Kidney glomerular epithelial cell (primary cell): ENCODE results near the gene TRIM66.

ENCODE experiments used
- DNase-seq: peaks from one replicate; lab custom pipeline; 2025; lab: John Stamatoyannopoulos, UW

Gene TRIM66

GRCh38 chr11:8656291-8656690, 26.2 kb downstream of the TRIM66 start:
- DNase-seq: no peak

DNA sequence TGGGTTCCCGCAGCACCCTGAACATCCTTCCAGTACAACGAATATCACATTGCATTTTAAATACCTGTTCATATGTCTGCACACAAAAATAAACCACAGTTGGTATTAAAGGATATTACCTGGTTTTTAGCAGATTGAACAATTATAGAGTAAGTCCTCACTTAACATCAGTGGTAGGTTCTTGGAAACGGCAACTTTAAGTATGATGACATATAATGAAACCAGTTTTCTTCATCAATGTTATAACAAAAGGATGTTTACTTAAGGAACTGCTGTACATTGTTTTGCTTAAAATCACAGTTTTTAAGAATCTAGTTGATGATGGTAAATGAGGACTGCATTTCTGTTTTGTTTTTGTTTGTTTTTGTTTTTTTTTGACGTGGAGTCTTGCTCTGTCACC, 28.0 kb downstream of the TRIM66 start:
- no peak for DNase-seq

DNA sequence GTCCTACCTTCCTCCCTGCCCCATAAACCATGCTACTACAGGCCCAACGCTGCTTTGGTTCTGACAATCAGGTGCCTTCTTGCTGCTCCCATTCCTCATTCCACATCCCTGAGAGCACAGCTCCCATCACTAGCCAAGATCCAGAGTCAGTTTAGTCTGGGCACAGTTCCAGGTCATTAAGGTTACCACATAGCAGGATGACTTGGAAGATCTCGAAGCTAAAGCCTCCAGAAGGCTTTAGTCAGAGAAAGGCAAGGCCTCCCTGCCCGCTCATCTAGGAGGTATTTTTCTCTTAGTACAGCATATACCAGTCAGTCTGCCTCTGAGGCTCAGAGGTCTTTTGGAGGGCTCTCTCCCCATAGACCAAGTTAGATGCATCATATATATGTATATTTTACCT, 30.3 kb downstream of the TRIM66 start:
- DNase-seq: peak; percentile 61

GRCh38 chr11:8650401-8650990, 32.0 kb downstream of the TRIM66 start:
- no peak for DNase-seq

GRCh38 chr11:8649361-8649760, 33.1 kb downstream of the TRIM66 start:
- DNase-seq: no peak

GRCh38 chr11:8646873-8647272, 35.6 kb downstream of the TRIM66 start:
- no peak for DNase-seq

DNA sequence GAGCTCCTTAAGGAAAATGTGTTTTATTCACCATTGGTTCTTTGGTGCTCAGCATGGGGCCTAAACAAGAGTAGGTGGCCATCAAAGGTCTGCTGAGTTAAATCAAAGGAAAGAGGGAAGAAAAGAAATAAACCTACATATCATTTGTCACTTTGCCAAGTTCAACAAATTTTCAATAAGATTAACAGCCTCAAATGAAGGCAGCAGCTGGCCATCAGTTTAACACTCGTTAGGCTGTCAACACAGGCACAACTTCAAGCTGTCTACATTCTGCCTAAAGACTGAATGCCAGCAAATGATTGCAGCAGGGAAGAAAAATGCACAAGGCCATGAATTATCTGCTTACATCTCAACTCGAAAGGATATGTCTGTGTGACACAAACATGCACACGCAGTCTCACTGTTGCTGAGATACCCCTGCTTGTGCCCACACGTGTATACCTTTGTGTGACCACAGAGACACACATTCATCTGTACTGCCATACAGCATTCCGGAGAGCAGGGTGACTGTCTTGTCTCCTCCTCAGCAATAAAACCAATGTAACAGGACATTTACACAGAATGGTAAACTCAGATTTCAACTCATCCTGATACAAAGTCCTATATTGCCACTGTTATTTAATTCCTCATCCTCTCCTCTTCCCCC, 40.1 kb downstream of the TRIM66 start:
- DNase-seq: no peak

DNA sequence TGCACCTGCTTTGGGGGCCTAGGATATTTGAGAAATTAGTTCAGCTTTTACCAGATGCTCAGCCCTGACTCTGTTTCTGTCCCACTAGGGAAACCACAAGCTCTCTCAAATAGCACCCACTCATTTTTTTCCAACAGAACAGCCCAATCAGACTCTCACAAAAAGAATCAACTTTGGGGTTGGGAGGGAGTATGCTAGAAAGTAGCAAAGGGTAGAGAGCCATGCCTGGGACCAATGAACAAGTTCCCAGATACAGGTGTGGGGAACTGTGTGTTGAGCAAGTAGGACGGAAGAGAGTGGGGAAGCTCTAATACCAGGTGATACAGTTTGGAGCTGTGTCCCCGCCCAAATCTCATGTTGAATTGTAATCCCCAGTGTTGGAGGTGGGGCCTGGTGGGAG, 41.1 kb downstream of the TRIM66 start:
- DNase-seq: no peak

GRCh38 chr11:8640267-8640906, 42.1 kb downstream of the TRIM66 start:
- no peak for DNase-seq

DNA sequence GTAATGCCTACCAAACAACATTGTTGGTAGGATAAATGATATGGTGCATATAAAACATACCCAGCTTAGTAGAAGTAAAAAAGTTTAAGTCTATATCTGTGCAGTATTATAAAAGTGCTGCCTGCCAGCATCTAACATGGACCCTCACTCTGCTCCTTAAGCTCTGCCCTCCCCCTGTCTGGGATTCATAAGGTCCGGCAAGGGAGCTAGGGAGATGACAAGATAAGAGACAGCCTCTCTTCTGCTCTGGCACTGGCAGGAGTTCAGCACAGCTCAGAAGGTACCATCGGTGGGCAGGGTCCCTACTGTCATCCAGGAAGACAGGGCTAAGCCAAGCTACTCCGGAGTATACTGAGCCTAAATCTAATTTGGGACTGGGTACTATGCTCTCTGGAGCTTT, 42.8 kb downstream of the TRIM66 start:
- DNase-seq: no peak

DNA sequence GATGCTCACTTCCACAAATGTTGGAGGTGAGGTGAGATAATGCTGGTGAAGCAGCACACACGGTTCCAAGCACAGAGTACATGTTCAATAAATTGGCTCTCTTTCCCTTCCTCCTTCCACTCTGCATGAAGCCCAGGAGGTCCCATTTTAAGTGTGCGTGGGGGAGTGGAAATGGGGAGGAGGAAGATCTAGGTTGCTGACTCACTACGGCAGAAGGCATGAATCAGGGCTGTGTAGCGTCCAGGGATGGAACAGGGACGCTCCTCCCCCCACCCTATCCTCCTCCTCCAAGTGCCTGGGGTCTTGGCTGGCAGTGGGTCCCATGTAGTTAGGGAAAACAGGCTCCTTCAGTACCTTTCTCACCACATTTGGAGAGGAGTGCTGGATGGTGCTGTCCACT, 44.2 kb downstream of the TRIM66 start:
- DNase-seq: no peak

- DNase-seq: no peak
These were observed 46.3 kb downstream of the TRIM66 start for GRCh38 chr11:8636127-8636526.

DNA sequence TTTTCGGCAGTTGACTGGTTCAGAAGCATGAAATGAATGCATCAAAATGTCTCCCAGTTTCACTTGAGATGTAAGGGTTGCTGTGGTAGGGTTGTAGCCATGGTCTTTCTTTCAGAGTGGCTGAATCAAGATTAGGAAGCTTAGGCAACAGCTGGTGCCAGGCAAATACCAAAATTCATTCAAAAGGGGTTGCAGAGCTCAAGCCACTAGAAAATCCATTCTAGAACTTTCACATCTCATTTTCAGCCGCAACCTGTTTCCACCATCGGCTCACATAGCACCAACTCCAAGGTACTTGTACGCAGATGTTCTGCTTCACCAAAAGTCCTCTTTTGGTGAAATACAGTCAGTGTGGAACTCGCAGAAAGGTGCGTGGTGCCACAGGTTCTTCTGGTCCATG, 48.0 kb downstream of the TRIM66 start:
- no peak for DNase-seq

DNA sequence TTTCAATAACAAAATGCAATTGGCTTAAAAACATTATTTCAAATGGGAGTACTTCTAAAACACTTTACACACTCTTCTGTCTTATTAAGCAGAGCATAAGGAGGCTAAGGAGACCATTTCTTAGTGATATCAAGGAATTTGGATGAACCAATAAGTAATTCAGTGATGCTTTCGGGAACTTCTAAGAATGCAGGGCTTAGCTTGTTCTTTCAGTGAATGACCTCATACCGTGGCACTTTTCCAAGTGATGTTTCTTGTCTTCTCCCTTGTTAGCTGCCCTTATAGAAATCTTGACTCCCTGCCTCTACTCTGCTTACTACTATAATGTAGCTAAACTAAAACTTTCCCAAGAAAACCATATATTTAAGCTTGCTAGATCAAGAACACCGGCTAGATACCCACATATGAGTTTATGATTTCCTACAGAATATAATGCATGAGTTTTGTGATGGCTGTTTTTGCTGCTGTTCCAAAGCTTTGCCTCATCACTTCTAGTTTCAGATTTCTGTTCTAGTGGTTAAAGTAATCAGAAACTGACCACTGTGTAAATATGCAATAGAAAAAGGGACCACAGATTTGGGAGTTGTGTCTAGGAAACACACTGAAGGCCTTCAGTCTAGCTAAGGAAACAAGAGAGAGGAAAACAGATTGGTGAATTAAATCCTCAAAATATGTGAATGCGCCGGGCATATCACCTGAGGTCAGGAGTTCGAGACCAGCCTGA, 50.9 kb downstream of the TRIM66 start:
- DNase-seq: peak; percentile 64

- DNase-seq: no peak
These were observed 57.8 kb downstream of the TRIM66 start for GRCh38 chr11:8624698-8625097.

DNA sequence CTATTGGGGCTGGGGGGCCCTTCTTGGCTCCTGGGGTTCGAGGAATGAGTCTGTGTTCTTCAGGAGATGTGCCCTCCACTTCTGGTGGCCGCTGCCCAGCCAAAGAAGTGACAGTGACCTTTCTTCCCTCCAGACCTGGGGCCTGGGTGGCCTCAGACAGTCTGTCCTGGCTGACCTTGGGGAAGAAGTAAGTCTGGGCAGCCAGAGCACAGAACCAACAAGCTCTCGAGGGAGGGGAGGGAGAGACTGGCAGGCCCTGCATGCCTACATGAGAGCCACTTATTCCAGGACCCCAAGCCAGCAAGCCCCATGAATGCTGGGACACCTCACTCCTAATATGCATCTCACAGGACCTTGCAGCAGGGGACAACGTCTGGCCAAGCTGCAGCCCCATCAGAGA, 61.3 kb downstream of the TRIM66 start:
- no peak for DNase-seq

GRCh38 chr11:8617063-8617462, 65.4 kb downstream of the TRIM66 start:
- no peak for DNase-seq

DNA sequence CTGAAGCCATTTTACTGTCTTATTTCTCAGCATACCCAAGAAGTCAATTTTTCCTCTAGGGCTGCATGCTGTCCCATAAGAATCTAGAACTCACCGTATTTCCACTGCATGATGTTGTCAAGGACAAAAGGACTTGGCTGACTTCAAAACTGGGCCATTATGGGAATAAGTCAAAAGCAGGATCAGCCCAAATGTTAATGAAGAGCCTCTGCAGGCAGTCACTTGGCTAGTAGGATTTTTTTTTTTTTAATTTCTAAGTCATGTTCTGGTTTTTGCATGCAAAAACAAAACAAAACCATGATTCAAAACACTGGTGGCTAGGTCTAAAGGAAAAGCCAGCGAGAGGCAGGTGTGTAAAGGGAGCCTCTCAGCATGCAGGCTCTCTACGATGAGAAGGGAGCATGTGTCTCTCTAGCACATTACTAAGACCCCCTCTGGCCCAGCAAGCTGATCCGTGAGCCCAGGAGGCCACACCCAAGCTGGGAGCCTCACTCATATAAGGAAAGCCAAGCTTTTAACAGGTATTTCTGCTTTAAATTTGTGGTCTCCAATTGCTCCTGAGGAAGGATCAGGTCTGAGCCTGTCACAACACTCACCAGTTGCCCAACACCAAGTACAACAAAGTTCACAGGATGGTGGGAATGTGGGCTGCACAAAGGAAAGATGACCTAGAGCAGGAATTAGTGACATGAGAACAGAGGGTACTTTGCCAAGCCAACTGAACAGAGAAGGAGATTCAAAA, 67.0 kb downstream of the TRIM66 start:
- DNase-seq: no peak

DNA sequence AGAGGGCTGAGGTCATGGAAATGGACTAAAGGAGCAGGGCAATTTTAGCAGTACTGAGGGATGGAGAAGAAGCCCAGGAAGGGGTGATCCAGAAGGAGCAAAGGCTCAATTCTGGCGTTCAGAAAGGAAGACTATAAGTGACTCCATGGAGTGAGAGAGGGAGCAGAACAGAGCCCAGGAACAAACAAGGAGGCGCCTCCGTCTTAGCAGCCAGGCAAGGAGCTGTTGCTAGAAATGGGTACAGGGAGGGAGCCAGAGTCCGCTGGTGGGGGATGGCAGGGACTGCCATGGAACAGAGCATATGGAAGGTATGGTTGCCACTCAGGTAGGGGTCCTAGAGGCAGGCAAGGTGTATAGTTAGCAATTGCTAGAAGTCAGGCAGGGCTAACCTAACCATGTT, 68.0 kb downstream of the TRIM66 start:
- no peak for DNase-seq

GRCh38 chr11:8613036-8613435, 69.4 kb downstream of the TRIM66 start:
- no peak for DNase-seq

DNA sequence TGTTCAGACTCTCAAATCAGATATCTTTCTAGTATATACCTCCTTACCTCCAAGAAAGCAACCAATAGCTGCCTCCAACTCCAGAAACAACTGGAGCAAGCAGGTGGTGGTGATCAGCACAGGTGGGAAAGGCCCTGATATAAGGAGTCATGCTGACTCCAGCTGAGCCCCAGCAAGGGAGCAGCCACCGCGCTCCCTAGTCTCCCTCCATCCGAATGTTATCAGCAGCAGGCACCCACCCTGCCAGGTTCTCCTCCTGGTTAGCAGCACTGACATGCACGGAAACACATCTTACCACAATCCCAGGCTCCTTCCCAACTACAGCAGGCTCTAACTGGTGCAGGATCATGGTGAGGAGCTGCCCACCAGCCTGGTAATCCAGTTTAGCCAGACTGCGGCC, 69.9 kb downstream of the TRIM66 start:
- no peak for DNase-seq

- no peak for DNase-seq
These were observed 71.8 kb downstream of the TRIM66 start for GRCh38 chr11:8610532-8611116.
